Ascending aorta (tissue), 2 donors: ENCODE data around the gene DDX1. TPM values are rescaled to one million over a fixed set of nuclear protein-coding genes. Genes with fewer than 3 reads are reported as not detected.

Experiments used
- DNase-seq, 2 donors: peaks; one replicate each; pipeline ENCODE4 v3.0.0-alpha.2; 2019; ENCODE audit warnings: low spot score in 2 of 2
- H3K27ac ChIP-seq, 2 donors: fragments of 200-600 bp; sonication (generic); one replicate each; pipeline ENCODE4 v1.5.1; 2016 to 2017; ENCODE audit warnings: mild to moderate bottlenecking in 1 of 2
- H3K27me3 ChIP-seq: fragments of 200-600 bp; sonication (generic); one replicate; pipeline ENCODE4 v1.5.1; 2017
- H3K36me3 ChIP-seq, 2 donors: fragments of 200-600 bp; sonication (generic); one replicate each; pipeline ENCODE4 v1.5.1; 2016
- H3K4me1 ChIP-seq, 2 donors: fragments of 200-600 bp; sonication (generic); one replicate each; pipeline ENCODE4 v1.5.1; 2016 to 2017; ENCODE audit warnings: mild to moderate bottlenecking in 1 of 2
- H3K4me3 ChIP-seq, 2 donors: fragments of 200-600 bp; sonication (generic); one replicate each; pipeline ENCODE4 v1.5.1; 2016 to 2017; ENCODE audit warnings: mild to moderate bottlenecking in 1 of 2
- H3K9me3 ChIP-seq, 2 donors: fragments of 200-600 bp; sonication (generic); one replicate each; pipeline ENCODE4 v1.5.1; 2016
- CTCF ChIP-seq, 3 experiments: fragments of 200-600 bp in 2 of 3; fragments of 450-650 bp in 1 of 3; sonication (generic) in 2 of 3; IDR thresholded peaks; one replicate each; pipeline ENCODE4 v1.5.1; 2016 to 2019; ENCODE audit warnings: antibody characterized with exemption in 3 of 3, mild to moderate bottlenecking in 1 of 3, moderate library complexity in 1 of 3
- intact Hi-C: fragments of 100-400 bp; cut with DNase I; formaldehyde crosslinking; loops from one replicate; pipeline ENCODE4 v1.15.1; 2023
- total RNA-seq: library from RNA; depleted of rRNA; stranded (reverse); fragments of >200 nt; gene quantifications from one replicate; pipeline ENCODE4 v1.1.0, GENCODE V29; 2016

Gene DDX1
- total RNA-seq, 1 donor from 2014 or later = 21.5 TPM

- no peak overlapping the region for H3K4me3 ChIP-seq
- peaks cover 0 to 20% of the 10 kb centered on the region in 2 donors for H3K4me1 ChIP-seq
- H3K27ac ChIP-seq = no peak overlapping the region
- no peaks in the 10 kb centered on the region for H3K27me3 ChIP-seq
- H3K9me3 ChIP-seq = no peaks in the 10 kb centered on the region
- peaks cover 29 to 42% of the 10 kb centered on the region in 2 donors for H3K36me3 ChIP-seq
- TF ChIP-seq CTCF (IDR thresholded peaks at IDR 0.05) = no peak
- no peak for DNase-seq
- intact Hi-C loops = no loop called here
These were observed 2.9 kb downstream of the DDX1 start for GRCh38 chr2:15594291-15595256.

GRCh38 chr2:15595342-15595905, 3.8 kb downstream of the DDX1 start:
- Histone ChIP-seq H3K27me3 (no peaks in the 10 kb centered on the region), H3K4me1 (peaks cover 0 to 20% of the 10 kb centered on the region in 2 donors), H3K9me3 (no peaks in the 10 kb centered on the region), H3K4me3 (no peak overlapping the region), H3K36me3 (peaks cover 38 to 51% of the 10 kb centered on the region in 2 donors), H3K27ac (no peak overlapping the region)
- no peak for DNase-seq
- no peak for TF ChIP-seq CTCF (IDR thresholded peaks at IDR 0.05)
- intact Hi-C loops = no loop called here

GRCh38 chr2:15595936-15596335, 4.3 kb downstream of the DDX1 start:
- intact Hi-C loops = no loop called here
- peaks cover 0 to 20% of the 10 kb centered on the region in 2 donors for H3K4me1 ChIP-seq
- H3K4me3 ChIP-seq = no peak overlapping the region
- DNase-seq = no peak
- H3K9me3 ChIP-seq = no peaks in the 10 kb centered on the region
- H3K36me3 ChIP-seq = peaks cover 43 to 56% of the 10 kb centered on the region in 2 donors
- no peak overlapping the region for H3K27ac ChIP-seq
- H3K27me3 ChIP-seq = no peaks in the 10 kb centered on the region
- TF ChIP-seq CTCF (IDR thresholded peaks at IDR 0.05) = no peak

GRCh38 chr2:15596350-15596749, 4.7 kb downstream of the DDX1 start:
- no peak for TF ChIP-seq CTCF (IDR thresholded peaks at IDR 0.05)
- Histone ChIP-seq H3K36me3 (peaks cover 47 to 60% of the 10 kb centered on the region in 2 donors), H3K4me3 (no peak overlapping the region)

GRCh38 chr2:15596968-15597367, 5.3 kb downstream of the DDX1 start:
- no peak for DNase-seq
- Histone ChIP-seq H3K4me1 (peaks cover 0 to 15% of the 10 kb centered on the region in 2 donors), H3K27me3 (no peaks in the 10 kb centered on the region), H3K27ac (no peak overlapping the region), H3K36me3 (peaks cover 53 to 66% of the 10 kb centered on the region in 2 donors), H3K9me3 (no peaks in the 10 kb centered on the region), H3K4me3 (no peak overlapping the region)
- no peak for TF ChIP-seq CTCF (IDR thresholded peaks at IDR 0.05)
- intact Hi-C loops = no loop called here

More at GRCh38 chr2:15596350-15596749, 4.7 kb downstream of the DDX1 start:
- DNase-seq = no peak
- H3K4me1 ChIP-seq = peaks cover 0 to 15% of the 10 kb centered on the region in 2 donors
- no peaks in the 10 kb centered on the region for H3K9me3 ChIP-seq
- H3K27ac ChIP-seq = no peak overlapping the region
- no peaks in the 10 kb centered on the region for H3K27me3 ChIP-seq
- intact Hi-C loops = no loop called here
